H9 (cell line): ENCODE data around the gene KIF13A. TPM values are rescaled to one million over a fixed set of nuclear protein-coding genes. Genes with fewer than 3 reads are reported as not detected.

Experiments used
- DNase-seq: peaks from one replicate; pipeline ENCODE4 v3.0.0-alpha.2; 2017
- H2AFZ ChIP-seq: one replicate; pipeline ENCODE4 v1.6.1; 2013; ENCODE audit warnings: mild to moderate bottlenecking, low read length, control low read depth, moderate library complexity
- H2AK5ac ChIP-seq: 2 replicates; pipeline ENCODE4 v1.6.1; 2013; ENCODE audit warnings: low read length, control low read depth, mixed read lengths; ENCODE audit not compliant: insufficient read length
- H2BK120ac ChIP-seq: one replicate; pipeline ENCODE4 v1.6.1; 2013; ENCODE audit warnings: low read depth, mild to moderate bottlenecking, low read length, control low read depth, inconsistent platforms; ENCODE audit not compliant: poor library complexity, severe bottlenecking
- H2BK12ac ChIP-seq: 2 replicates; pipeline ENCODE4 v1.6.1; 2013; ENCODE audit warnings: low read length, control low read depth, mixed read lengths, low read depth; ENCODE audit not compliant: insufficient read length
- H2BK15ac ChIP-seq: 2 replicates; pipeline ENCODE4 v1.6.1; 2013; ENCODE audit warnings: low read depth, low read length, control low read depth
- H2BK20ac ChIP-seq: one replicate; pipeline ENCODE4 v1.6.1; 2013; ENCODE audit warnings: low read depth, mild to moderate bottlenecking, low read length, control low read depth, inconsistent platforms; ENCODE audit not compliant: poor library complexity, severe bottlenecking
- H2BK5ac ChIP-seq: 2 replicates; pipeline ENCODE4 v1.6.1; 2013; ENCODE audit warnings: low read length, control low read depth, mixed read lengths; ENCODE audit not compliant: insufficient read length
- H3K14ac ChIP-seq: 2 replicates; pipeline ENCODE4 v1.6.1; 2013; ENCODE audit warnings: low read length, control low read depth; ENCODE audit not compliant: insufficient read depth
- H3K18ac ChIP-seq: 2 replicates; pipeline ENCODE4 v1.6.1; 2013; ENCODE audit warnings: low read depth, mild to moderate bottlenecking, mixed read lengths, low read length, control low read depth; ENCODE audit not compliant: insufficient read length
- H3K23ac ChIP-seq: 2 replicates; pipeline ENCODE4 v1.6.1; 2013; ENCODE audit warnings: low read length, control low read depth, mixed read lengths, low read depth; ENCODE audit not compliant: insufficient read length
- H3K23me2 ChIP-seq: 2 replicates; pipeline ENCODE4 v1.6.1; 2013; ENCODE audit warnings: low read depth, mild to moderate bottlenecking, mixed read lengths, low read length, control low read depth; ENCODE audit not compliant: insufficient read length, poor library complexity, severe bottlenecking
- H3K27ac ChIP-seq: 2 replicates; pipeline ENCODE4 v1.5.1; 2013; ENCODE audit warnings: low read length, control low read depth, mixed read lengths, low read depth; ENCODE audit not compliant: insufficient read length
- H3K27me3 ChIP-seq: 2 replicates; pipeline ENCODE4 v1.6.1; 2013; ENCODE audit warnings: low read length, control low read depth, inconsistent platforms; ENCODE audit not compliant: insufficient read depth
- H3K4ac ChIP-seq: 2 replicates; pipeline ENCODE4 v1.6.1; 2013; ENCODE audit warnings: low read depth, mild to moderate bottlenecking, control low read depth, inconsistent platforms, low read length, moderate library complexity
- H3K4me1 ChIP-seq: 2 replicates; pipeline ENCODE4 v1.6.1; 2013; ENCODE audit warnings: low read length, control low read depth, inconsistent platforms; ENCODE audit not compliant: insufficient read depth
- H3K4me2 ChIP-seq: 2 replicates; pipeline ENCODE4 v1.6.1; 2013; ENCODE audit warnings: low read length, control low read depth, mixed read lengths; ENCODE audit not compliant: insufficient read length, insufficient read depth
- H3K56ac ChIP-seq: 2 replicates; pipeline ENCODE4 v1.6.1; 2013; ENCODE audit warnings: low read depth, mild to moderate bottlenecking, mixed read lengths, low read length, control low read depth; ENCODE audit not compliant: insufficient read length
- H3K79me1 ChIP-seq: 2 replicates; pipeline ENCODE4 v1.6.1; 2013; ENCODE audit warnings: low read depth, mild to moderate bottlenecking, moderate library complexity, low read length, control low read depth, inconsistent platforms; ENCODE audit not compliant: insufficient read depth, poor library complexity, severe bottlenecking
- H3K79me2 ChIP-seq: 2 replicates; pipeline ENCODE4 v1.6.1; 2013; ENCODE audit warnings: low read length, control low read depth, inconsistent platforms; ENCODE audit not compliant: insufficient read depth
- H3K9ac ChIP-seq: 2 replicates; pipeline ENCODE4 v1.6.1; 2013; ENCODE audit warnings: low read length, control low read depth, mixed read lengths; ENCODE audit not compliant: insufficient read length; ENCODE audit errors: extremely low read depth
- H3K9me3 ChIP-seq: one replicate; pipeline ENCODE4 v1.6.1; 2013; ENCODE audit warnings: low read depth, low read length, inconsistent platforms; ENCODE audit not compliant: control insufficient read depth
- H3T11ph ChIP-seq: one replicate; pipeline ENCODE4 v1.6.1; 2013; ENCODE audit warnings: mild to moderate bottlenecking, low read length, control low read depth, inconsistent platforms
- H4K20me1 ChIP-seq: one replicate; pipeline ENCODE4 v1.6.1; 2013; ENCODE audit not compliant: control insufficient read depth, insufficient read length, insufficient read depth
- H4K5ac ChIP-seq: 2 replicates; pipeline ENCODE4 v1.6.1; 2013; ENCODE audit warnings: low read depth, mild to moderate bottlenecking, mixed read lengths, low read length, control low read depth; ENCODE audit not compliant: insufficient read length
- H4K8ac ChIP-seq: replicated peaks from 2 replicates; pipeline ENCODE4 v1.6.1; 2013; ENCODE audit warnings: low read length, control low read depth, mixed read lengths, low read depth; ENCODE audit not compliant: insufficient read length
- H4K91ac ChIP-seq: 2 replicates; pipeline ENCODE4 v1.6.1; 2013; ENCODE audit warnings: low read depth, mild to moderate bottlenecking, moderate library complexity, mixed read lengths, low read length, control low read depth; ENCODE audit not compliant: insufficient read length
- H3K27ac Mint-ChIP-seq, 3 experiments: 2 replicates in 2 of 3; 3 replicates in 1 of 3; pipeline ENCODE4 v1.8.0; 2020 to 2021; ENCODE audit warnings: mixed read lengths in 3 of 3, mild to moderate bottlenecking in 1 of 3, moderate library complexity in 1 of 3
- H3K27me3 Mint-ChIP-seq: 2 replicates; pipeline ENCODE4 v1.8.0; 2021; ENCODE audit warnings: low read depth, mild to moderate bottlenecking, moderate library complexity, mixed read lengths
- H3K36me3 Mint-ChIP-seq, 3 experiments: 2 replicates in 2 of 3; 3 replicates in 1 of 3; pipeline ENCODE4 v1.8.0; 2020 to 2021; ENCODE audit warnings: low read depth in 3 of 3, mixed read lengths in 3 of 3; ENCODE audit not compliant: insufficient read depth in 1 of 3
- H3K4me1 Mint-ChIP-seq, 2 experiments: 2 replicates each; pipeline ENCODE4 v1.8.0; 2020; ENCODE audit warnings: mixed read lengths in 2 of 2
- H3K4me3 Mint-ChIP-seq, 2 experiments: 2 replicates in 1 of 2; 3 replicates in 1 of 2; pipeline ENCODE4 v1.8.0; 2020 to 2021; ENCODE audit warnings: mild to moderate bottlenecking in 2 of 2, mixed read lengths in 2 of 2, moderate library complexity in 1 of 2
- H3K9me3 Mint-ChIP-seq, 2 experiments: 2 replicates in 1 of 2; 3 replicates in 1 of 2; pipeline ENCODE4 v1.8.0; 2020; ENCODE audit warnings: mild to moderate bottlenecking in 2 of 2, mixed read lengths in 2 of 2, moderate library complexity in 1 of 2
- CTCF ChIP-seq: fragments of 200-600 bp; sonication (generic); conservative IDR thresholded peaks from 3 replicates; pipeline ENCODE4 v1.8.0; 2021; ENCODE audit warnings: antibody characterized with exemption, mild to moderate bottlenecking
- WGBS: extraction: QIAGEN DNeasy Blood & Tissue Kit; methylation state at CpG from one replicate; pipeline ENCODE4 v1.1.7; 2013; ENCODE audit warnings: missing lambda C conversion rate, low lambda C conversion rate, mixed read lengths; ENCODE audit not compliant: insufficient read length; ENCODE audit errors: extremely low coverage; 5-methylcytosine and 5-hydroxymethylcytosine counted together
- total RNA-seq: library from RNA; stranded (reverse); gene quantifications from 2 replicates; pipeline ENCODE4 v1.2.1, GENCODE V29; 2021

KIF13A gene
- total RNA-seq, 1 experiment from 2014 or later = 38.2 TPM

- no peaks in the 10 kb centered on the region for H3K79me1 ChIP-seq
Observed at GRCh38 chr6:17829905-17830304, 157.5 kb downstream of the KIF13A start.

More at GRCh38 chr6:17829905-17830304, 157.5 kb downstream of the KIF13A start:
- Histone ChIP-seq H3K4me1 (no peaks in the 10 kb centered on the region), H2BK20ac (no peak overlapping the region), H2BK5ac (no peak overlapping the region), H3T11ph (no peak overlapping the region), H4K20me1 (no peaks in the 10 kb centered on the region), H2AK5ac (no peak overlapping the region), H3K27me3 (no peaks in the 10 kb centered on the region), H4K8ac (no peak overlapping the region), H3K56ac (no peak overlapping the region), H2BK12ac (no peak overlapping the region), H2BK120ac (no peak overlapping the region), H2BK15ac (no peak overlapping the region), H3K9ac (no peak overlapping the region), H3K23me2 (no peaks in the 10 kb centered on the region), H3K79me2 (no peaks in the 10 kb centered on the region), H3K4ac (no peak overlapping the region), H3K23ac (no peak overlapping the region), H3K18ac (no peak overlapping the region), H3K9me3 (no peaks in the 10 kb centered on the region), H4K5ac (no peak overlapping the region), H2AFZ (no peak overlapping the region), H3K14ac (no peak overlapping the region), H3K27ac (no peak overlapping the region), H4K91ac (no peak overlapping the region), H3K4me2 (no peak overlapping the region)
- H3K27me3 Mint-ChIP-seq = no peaks in the 10 kb centered on the region
- no CpG with 5 or more reads among the region's 3 CpGs for WGBS
- no peaks in the 10 kb centered on the region for H3K9me3 Mint-ChIP-seq
- H3K27ac Mint-ChIP-seq = no peak overlapping the region
- H3K4me1 Mint-ChIP-seq = no peaks in the 10 kb centered on the region
- TF ChIP-seq CTCF = no peak
- DNase-seq = no peak
- H3K36me3 Mint-ChIP-seq = peaks cover 24 to 69% (median 66%) of the 10 kb centered on the region in 3 experiments; a peak in 6 of 7 replicates
- H3K4me3 Mint-ChIP-seq = no peak overlapping the region
